ENCODE results near the gene MEOX1. TPM values are rescaled to one million over a fixed set of nuclear protein-coding genes. Genes with fewer than 3 reads are reported as not detected.
A peak's percentile ranks its signal among the peaks of the same experiment; 100 is the strongest.

MEOX1 gene
- total and polyA plus RNA-seq, 2 experiments from 2014 or later, result not detected

DNA sequence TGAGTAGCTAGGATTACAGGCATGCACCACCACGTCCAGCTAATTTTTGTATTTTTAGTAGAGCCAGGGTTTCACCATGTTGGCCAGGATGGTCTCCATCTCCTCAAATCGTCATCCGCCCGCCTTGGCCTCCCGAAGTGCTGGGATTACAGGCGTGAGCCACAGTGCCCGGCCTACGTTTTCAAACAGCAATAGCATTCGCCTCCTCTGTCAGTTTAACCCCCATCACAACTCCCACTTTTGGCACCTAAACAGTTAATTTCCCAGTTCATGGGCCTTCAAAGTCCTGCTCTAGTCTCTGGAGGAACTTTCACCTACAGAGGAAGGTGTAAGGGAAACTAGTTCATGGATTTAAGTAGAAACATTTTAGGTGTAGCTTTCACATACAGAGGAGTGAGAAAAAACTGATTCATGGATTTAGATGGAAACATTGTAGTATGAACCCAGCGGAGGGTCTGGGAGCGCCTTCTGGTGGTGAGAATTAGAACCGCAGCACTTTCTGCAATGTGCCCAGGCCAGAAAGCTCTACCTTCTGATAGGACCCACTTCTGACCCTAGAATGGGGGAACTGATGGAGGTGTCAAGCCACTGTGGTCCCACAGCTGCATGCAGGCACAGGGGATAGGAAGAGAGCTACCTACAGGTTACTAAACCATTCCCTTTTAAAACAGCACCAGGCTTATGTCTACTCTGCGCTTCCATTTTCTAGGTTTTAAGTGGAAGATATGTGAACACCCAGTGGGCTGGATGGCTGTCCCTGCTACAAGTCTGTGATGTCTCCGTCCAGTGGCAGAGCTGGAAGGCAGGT is 12.0 kb upstream of the MEOX1 start:
- WGBS, 2 experiments (ENCODE audit: low coverage in 1 of 2, low lambda C conversion rate in 2 of 2, missing lambda C conversion rate in 2 of 2), result 45 to 46% methylated on average over 14 of the region's 14 CpGs
- no peak overlapping the region for H2AFZ ChIP-seq
- peak; percentile 75 for DNase-seq

DNA sequence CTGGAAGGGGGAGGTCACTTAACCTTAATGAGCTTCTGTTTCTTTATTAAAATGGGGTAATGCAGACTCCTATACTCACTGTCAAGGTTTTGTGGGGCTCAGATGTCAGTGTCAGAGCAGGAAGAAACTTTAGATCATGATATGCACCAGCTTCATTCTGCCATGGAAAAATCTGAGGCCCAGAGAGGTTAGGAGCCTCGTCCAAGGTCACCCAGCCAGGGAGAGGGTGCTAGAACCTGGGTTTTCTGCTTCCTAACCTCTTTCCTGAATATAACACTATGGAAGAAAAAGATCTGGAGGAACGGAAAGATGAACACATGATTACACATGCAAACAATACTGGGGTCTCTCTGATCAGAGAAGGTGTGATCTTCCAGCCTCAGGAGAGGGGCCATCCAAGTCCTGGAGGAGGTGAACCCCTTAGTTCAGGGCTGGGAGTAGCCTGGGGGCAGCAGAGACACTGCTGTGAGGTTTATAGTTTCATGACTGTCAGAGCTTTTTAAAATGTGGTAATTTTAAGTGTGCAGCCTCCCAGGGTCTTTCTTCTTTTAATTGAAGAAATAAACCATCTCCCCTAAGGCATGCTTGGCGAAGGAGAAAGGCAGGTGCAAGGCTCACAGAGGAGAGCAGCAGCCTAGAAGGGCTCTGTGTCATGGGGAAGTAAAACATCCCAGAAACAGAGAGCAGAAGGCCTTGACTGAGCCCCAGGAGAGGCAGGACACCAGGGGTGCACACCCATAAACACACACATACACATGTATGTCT is 10.2 kb upstream of the MEOX1 start:
- Histone ChIP-seq H3K4me2 (ENCODE audit: unreplicated experiment) (no peak overlapping the region), H3K9me3 (ENCODE audit: low read depth) (no peaks in the 10 kb centered on the region), H3K4me1 (ENCODE audit: insufficient read depth) (peaks cover 18% of the 10 kb centered on the region), H2AFZ (no peak overlapping the region), H3K9me2 (ENCODE audit: insufficient read depth) (no peaks in the 10 kb centered on the region), H3F3A (ENCODE audit: insufficient read depth) (no peaks in the 10 kb centered on the region), H3K9ac (no peak overlapping the region), H3K36me3 (ENCODE audit: low read depth) (no peaks in the 10 kb centered on the region), H3K27ac (no peak overlapping the region), H4K20me1 (ENCODE audit: insufficient read depth) (no peaks in the 10 kb centered on the region), H3K4me3 (no peak overlapping the region), H3K27me3 (replicated peaks; ENCODE audit: insufficient read depth) (no peaks in the 10 kb centered on the region), H3K79me2 (ENCODE audit: insufficient read depth) (no peaks in the 10 kb centered on the region)
- TF ChIP-seq EZH2 (IDR thresholded peaks at IDR 0.05; ENCODE audit: insufficient read depth, poor library complexity, severe bottlenecking), result no peak
- TF ChIP-seq EZH2phosphoT487 (IDR thresholded peaks at IDR 0.05; ENCODE audit: insufficient read depth, low read depth), result no peak
- 95 to 98% methylated on average over 3 of the region's 3 CpGs for WGBS, 2 experiments (ENCODE audit: low coverage in 1 of 2, low lambda C conversion rate in 2 of 2, missing lambda C conversion rate in 2 of 2)
- DNase-seq, result no peak
- in situ Hi-C loops (cut with MboI), result loop anchor here (5.0 kb wide), 1 partner anchor 95 kb away; no protein-coding TSS in a partner anchor

More for the DNA sequence above, 12.0 kb upstream of the MEOX1 start:
- H3K27me3 ChIP-seq (replicated peaks; ENCODE audit: insufficient read depth), result no peaks in the 10 kb centered on the region
- no peaks in the 10 kb centered on the region for H3K9me3 ChIP-seq (ENCODE audit: low read depth)
- H4K20me1 ChIP-seq (ENCODE audit: insufficient read depth), result no peaks in the 10 kb centered on the region
- no peak overlapping the region for H3K27ac ChIP-seq
- no peaks in the 10 kb centered on the region for H3K79me2 ChIP-seq (ENCODE audit: insufficient read depth)
- no peaks in the 10 kb centered on the region for H3F3A ChIP-seq (ENCODE audit: insufficient read depth)
- H3K4me2 ChIP-seq (ENCODE audit: unreplicated experiment), result no peak overlapping the region
- in situ Hi-C loops (cut with MboI), result loop anchor here (5.0 kb wide), 1 partner anchor 96 kb away; no protein-coding TSS in a partner anchor
- TF ChIP-seq EZH2phosphoT487 (IDR thresholded peaks at IDR 0.05; ENCODE audit: insufficient read depth, low read depth), result no peak
- TF ChIP-seq EZH2 (IDR thresholded peaks at IDR 0.05; ENCODE audit: insufficient read depth, poor library complexity, severe bottlenecking), result no peak
- H3K4me1 ChIP-seq (ENCODE audit: insufficient read depth), result peaks cover 9% of the 10 kb centered on the region
- H3K36me3 ChIP-seq (ENCODE audit: low read depth), result no peaks in the 10 kb centered on the region
- H3K4me3 ChIP-seq, result no peak overlapping the region
- H3K9me2 ChIP-seq (ENCODE audit: insufficient read depth), result no peaks in the 10 kb centered on the region
- no peak overlapping the region for H3K9ac ChIP-seq

DNA sequence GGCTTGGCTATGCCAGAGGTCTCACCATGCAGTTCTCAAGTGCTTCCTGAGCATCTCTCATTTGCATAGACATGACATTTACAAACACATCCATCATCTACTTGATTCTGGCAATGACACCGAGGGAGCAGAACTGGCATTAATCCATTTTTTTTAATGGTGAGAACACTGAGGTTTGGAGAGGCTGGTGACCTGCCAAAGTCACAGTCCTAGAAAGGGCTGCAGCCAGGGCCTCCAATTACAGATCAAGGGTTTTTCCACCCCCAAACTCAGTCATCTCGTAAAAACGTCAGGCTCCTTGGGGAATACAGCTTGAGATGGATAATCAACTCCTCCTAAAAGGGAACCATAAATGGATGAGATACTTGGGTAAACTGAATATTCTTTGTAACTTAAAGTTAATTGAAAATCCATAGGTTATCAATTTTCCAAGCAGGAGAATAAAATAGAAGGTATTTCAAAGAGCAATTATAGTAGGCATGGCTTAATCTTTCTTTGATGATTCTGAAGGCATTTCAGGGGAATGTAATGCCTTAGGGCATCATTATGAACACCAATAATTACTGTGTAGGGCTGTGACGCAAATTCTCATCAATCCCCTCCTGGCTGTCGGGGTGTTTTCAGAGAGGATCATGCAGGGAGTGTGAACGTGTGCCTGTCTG is 9.4 kb upstream of the MEOX1 start:
- no peaks in the 10 kb centered on the region for H3K79me2 ChIP-seq (ENCODE audit: insufficient read depth)
- H3K36me3 ChIP-seq (ENCODE audit: low read depth), result no peaks in the 10 kb centered on the region
- no peaks in the 10 kb centered on the region for H4K20me1 ChIP-seq (ENCODE audit: insufficient read depth)
- no peak for TF ChIP-seq EZH2phosphoT487 (IDR thresholded peaks at IDR 0.05; ENCODE audit: insufficient read depth, low read depth)
- no peak for TF ChIP-seq EZH2 (IDR thresholded peaks at IDR 0.05; ENCODE audit: insufficient read depth, poor library complexity, severe bottlenecking)
- no peaks in the 10 kb centered on the region for H3K27me3 ChIP-seq (replicated peaks; ENCODE audit: insufficient read depth)
- H2AFZ ChIP-seq, result no peak overlapping the region
- no peak overlapping the region for H3K9ac ChIP-seq
- DNase-seq, result peak; percentile 71
- H3K4me1 ChIP-seq (ENCODE audit: insufficient read depth), result peaks cover 18% of the 10 kb centered on the region
- in situ Hi-C loops (cut with MboI), result loop anchor here (5.0 kb wide), 1 partner anchor 94 kb away; no protein-coding TSS in a partner anchor
- no peak overlapping the region for H3K4me2 ChIP-seq (ENCODE audit: unreplicated experiment)
- H3F3A ChIP-seq (ENCODE audit: insufficient read depth), result no peaks in the 10 kb centered on the region
- H3K9me3 ChIP-seq (ENCODE audit: low read depth), result no peaks in the 10 kb centered on the region
- no peak overlapping the region for H3K27ac ChIP-seq
- no peak overlapping the region for H3K4me3 ChIP-seq
- 53 to 57% methylated on average over 6 of the region's 6 CpGs for WGBS, 2 experiments (ENCODE audit: low coverage in 1 of 2, low lambda C conversion rate in 2 of 2, missing lambda C conversion rate in 2 of 2)
- no peaks in the 10 kb centered on the region for H3K9me2 ChIP-seq (ENCODE audit: insufficient read depth)

DNA sequence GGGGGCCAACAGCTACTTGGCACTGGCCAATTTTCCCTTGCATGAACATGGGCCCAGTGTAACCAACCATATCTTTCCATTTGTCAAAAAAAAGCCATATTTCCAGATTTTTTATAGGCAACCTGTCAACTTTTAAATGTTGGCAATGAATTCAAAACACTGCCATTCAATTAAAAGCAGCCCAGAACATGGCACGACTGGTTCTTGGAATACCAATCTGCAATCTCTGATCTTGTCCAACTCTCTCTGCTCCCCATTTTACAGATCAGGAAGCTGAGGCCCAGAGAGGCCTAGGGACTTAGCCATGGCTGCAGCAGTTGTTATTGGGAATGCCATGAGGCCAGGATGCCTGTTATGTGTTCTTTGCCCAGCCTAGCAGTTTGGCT is 8.9 kb upstream of the MEOX1 start:
- Histone ChIP-seq H3K9me2 (ENCODE audit: insufficient read depth) (no peaks in the 10 kb centered on the region), H3K36me3 (ENCODE audit: low read depth) (no peaks in the 10 kb centered on the region), H3K4me1 (ENCODE audit: insufficient read depth) (peaks cover 18% of the 10 kb centered on the region), H4K20me1 (ENCODE audit: insufficient read depth) (no peaks in the 10 kb centered on the region), H3K27me3 (replicated peaks; ENCODE audit: insufficient read depth) (no peaks in the 10 kb centered on the region), H3K27ac (no peak overlapping the region), H3K9me3 (ENCODE audit: low read depth) (no peaks in the 10 kb centered on the region), H3K4me2 (ENCODE audit: unreplicated experiment) (no peak overlapping the region), H3K9ac (no peak overlapping the region), H3K4me3 (no peak overlapping the region), H2AFZ (no peak overlapping the region), H3K79me2 (ENCODE audit: insufficient read depth) (no peaks in the 10 kb centered on the region), H3F3A (ENCODE audit: insufficient read depth) (no peaks in the 10 kb centered on the region)
- in situ Hi-C loops (cut with MboI), result loop anchor here (5.0 kb wide), 1 partner anchor 93 kb away; no protein-coding TSS in a partner anchor
- TF ChIP-seq EZH2phosphoT487 (IDR thresholded peaks at IDR 0.05; ENCODE audit: insufficient read depth, low read depth) (no peak), EZH2 (IDR thresholded peaks at IDR 0.05; ENCODE audit: insufficient read depth, poor library complexity, severe bottlenecking) (no peak)
- 60 to 66% methylated on average over 1 of the region's 1 CpG for WGBS, 2 experiments (ENCODE audit: low coverage in 1 of 2, low lambda C conversion rate in 2 of 2, missing lambda C conversion rate in 2 of 2)
- no peak for DNase-seq
